ENCODE data around the gene TNXB.

DNA sequence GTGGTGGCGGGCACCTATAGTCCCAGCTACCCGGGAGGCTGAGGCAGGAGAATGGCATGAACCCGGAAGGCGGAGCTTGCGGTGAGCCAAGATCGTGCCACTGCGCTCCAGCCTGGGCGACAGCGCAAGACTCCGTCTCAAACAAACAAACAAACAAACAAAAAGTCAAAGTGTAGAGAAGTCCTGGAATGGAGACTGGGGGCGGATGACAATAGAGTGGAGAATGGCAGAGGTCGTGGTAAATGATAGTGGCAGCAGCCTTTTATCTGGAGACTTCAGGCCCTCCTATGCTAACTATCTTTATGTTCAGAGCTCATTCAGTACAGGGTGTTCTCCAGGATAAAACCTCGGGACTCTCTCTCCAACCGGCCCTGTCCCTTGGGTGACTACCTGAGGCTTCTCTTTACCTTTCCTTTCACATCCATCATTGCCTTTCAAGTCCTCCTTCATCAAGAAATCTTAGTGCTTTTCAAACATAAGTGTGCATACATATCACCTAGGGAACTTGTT lies 22.4 kb upstream of the TNXB start:
- TF ChIP-seq EZH2 (IDR thresholded peaks at IDR 0.05; ENCODE audit: borderline replicate concordance, low read length) (no peak), CTCF (IDR thresholded peaks at IDR 0.05; ENCODE audit: low read length) (no peak)
